PC-3 (cell line): Measurements from ENCODE around the gene FN1. TPM values are rescaled to one million over a fixed set of nuclear protein-coding genes. Genes with fewer than 3 reads are reported as not detected.

Experiments used
- ATAC-seq: fragments of 200-7000 bp; cut with Tn5 transposase; 2 replicates; pipeline ENCODE4 v1.9.1; 2020; ENCODE audit warnings: mild to moderate bottlenecking, moderate library complexity
- BruUV-seq: library from RNA; stranded (reverse); fragments of 400-500 nt; replicated peaks from 2 replicates; lab custom pipeline; 2021; lab: Mats Ljungman, UMichigan
- CTCF ChIA-PET: fragments of 300-600 bp; sonication (Branson Sonifier 250); formaldehyde crosslinking; loops from one replicate; lab custom pipeline; 2022; ENCODE audit warnings: antibody characterized with exemption; lab: Charles Lee
- POLR2A ChIA-PET: fragments of 300-600 bp; sonication (Branson Sonifier 250); formaldehyde crosslinking; loops from one replicate; lab custom pipeline; 2022; ENCODE audit warnings: antibody characterized with exemption; ENCODE audit not compliant: unreplicated experiment; lab: Charles Lee
- DNase-seq: peaks from one replicate; pipeline ENCODE4 v3.0.0-alpha.2; 2015
- H2AFZ ChIP-seq: fragments of 300-600 bp; sonication (generic); 2 replicates; pipeline ENCODE4 v1.6.0; 2016; ENCODE audit warnings: antibody characterized with exemption, low read length
- H3F3A ChIP-seq: fragments of 300-600 bp; sonication (generic); one replicate; pipeline ENCODE4 v1.6.0; 2017; ENCODE audit warnings: antibody characterized with exemption, low read length, control low read depth, mild to moderate bottlenecking; ENCODE audit not compliant: unreplicated experiment
- H3K27ac ChIP-seq: fragments of 300-600 bp; sonication (generic); 2 replicates; pipeline ENCODE4 v1.5.1; 2016; ENCODE audit warnings: mild to moderate bottlenecking, low read length
- H3K27me3 ChIP-seq: fragments of 300-600 bp; sonication (generic); 2 replicates; pipeline ENCODE4 v1.6.1; 2016; ENCODE audit warnings: low read length, mixed read lengths
- H3K36me3 ChIP-seq: fragments of 300-600 bp; sonication (generic); 2 replicates; pipeline ENCODE4 v1.6.1; 2016; ENCODE audit warnings: low read depth, mixed run types, low read length, mixed read lengths
- H3K4me1 ChIP-seq: fragments of 300-600 bp; sonication (generic); 2 replicates; pipeline ENCODE4 v1.5.1; 2016; ENCODE audit warnings: low read length; ENCODE audit not compliant: insufficient read depth
- H3K4me2 ChIP-seq: fragments of 300-600 bp; sonication (generic); 2 replicates; pipeline ENCODE4 v1.6.0; 2016; ENCODE audit warnings: low read length
- H3K4me3 ChIP-seq: fragments of 300-600 bp; sonication (generic); 2 replicates; pipeline ENCODE4 v1.5.1; 2016; ENCODE audit warnings: mild to moderate bottlenecking, low read length, mixed read lengths
- H3K79me2 ChIP-seq: fragments of 300-600 bp; sonication (generic); 2 replicates; pipeline ENCODE4 v1.6.1; 2017; ENCODE audit warnings: low read length, mixed read lengths
- H3K9ac ChIP-seq: fragments of 300-600 bp; sonication (generic); 2 replicates; pipeline ENCODE4 v1.6.0; 2016; ENCODE audit warnings: mild to moderate bottlenecking, low read length
- H3K9me2 ChIP-seq: fragments of 300-600 bp; sonication (generic); replicated peaks from 2 replicates; pipeline ENCODE4 v1.6.1; 2016; ENCODE audit warnings: mixed run types, low read length, mixed read lengths
- H3K9me3 ChIP-seq: fragments of 300-600 bp; sonication (generic); 2 replicates; pipeline ENCODE4 v1.6.1; 2016; ENCODE audit warnings: low read length, mixed read lengths
- H4K20me1 ChIP-seq: fragments of 300-600 bp; sonication (generic); 2 replicates; pipeline ENCODE4 v1.6.1; 2016; ENCODE audit warnings: low read length, mixed read lengths
- CTCF ChIP-seq: fragments of 300-600 bp; sonication (generic); conservative IDR thresholded peaks from 2 replicates; pipeline ENCODE4 v1.5.1; 2017; ENCODE audit warnings: antibody characterized with exemption, low read depth, mild to moderate bottlenecking, low read length
- EZH2 ChIP-seq: fragments of 300-600 bp; sonication (generic); IDR thresholded peaks from one replicate; pipeline ENCODE4 v1.6.1; 2017; ENCODE audit warnings: antibody characterized with exemption, mild to moderate bottlenecking, low read length; ENCODE audit not compliant: unreplicated experiment
- EZH2phosphoT487 ChIP-seq: fragments of 300-600 bp; sonication (generic); IDR thresholded peaks from 2 replicates; pipeline ENCODE4 v1.6.1; 2018; ENCODE audit warnings: mild to moderate bottlenecking, antibody characterized with exemption, low read length, borderline replicate concordance
- intact Hi-C: fragments of 100-400 bp; cut with micrococcal nuclease; formaldehyde crosslinking; loops from 2 replicates; pipeline ENCODE4 v1.9.0; 2023
- total RNA-seq: library from RNA; depleted of rRNA; stranded (reverse); fragments of >200 nt; gene quantifications from 2 replicates; pipeline ENCODE4 v1.2.3, GENCODE V29; 2014

The FN1 gene
- total RNA-seq, 1 experiment from 2014 or later: 220 TPM

- ChIA-PET CTCF (no interaction called here), POLR2A (no interaction called here)
- intact Hi-C loops: no loop called here
- no peaks in the 10 kb centered on the region for H3K4me1 ChIP-seq
- H2AFZ ChIP-seq: no peak overlapping the region
- H3K79me2 ChIP-seq: no peaks in the 10 kb centered on the region; the same call in 1 of the 2 replicates
- no peaks in the 10 kb centered on the region for H3K27me3 ChIP-seq
- no peaks in the 10 kb centered on the region for H3F3A ChIP-seq
- H4K20me1 ChIP-seq: no peaks in the 10 kb centered on the region
- H3K4me2 ChIP-seq: no peak overlapping the region
- H3K4me3 ChIP-seq: no peak overlapping the region
- DNase-seq: no peak
- no peak overlapping the region for H3K27ac ChIP-seq
- no peak overlapping the region for H3K9ac ChIP-seq
- peaks cover 70% of the 10 kb centered on the region for H3K36me3 ChIP-seq
- H3K9me2 ChIP-seq: no peaks in the 10 kb centered on the region
- no TSS peak for BruUV-seq
- no peak for ATAC-seq
- no peaks in the 10 kb centered on the region for H3K9me3 ChIP-seq
- no peak for TF ChIP-seq CTCF
- no peak for TF ChIP-seq EZH2phosphoT487
- no peak for TF ChIP-seq EZH2
Observed at GRCh38 chr2:215347878-215348277, 88.0 kb downstream of the FN1 start.

DNA sequence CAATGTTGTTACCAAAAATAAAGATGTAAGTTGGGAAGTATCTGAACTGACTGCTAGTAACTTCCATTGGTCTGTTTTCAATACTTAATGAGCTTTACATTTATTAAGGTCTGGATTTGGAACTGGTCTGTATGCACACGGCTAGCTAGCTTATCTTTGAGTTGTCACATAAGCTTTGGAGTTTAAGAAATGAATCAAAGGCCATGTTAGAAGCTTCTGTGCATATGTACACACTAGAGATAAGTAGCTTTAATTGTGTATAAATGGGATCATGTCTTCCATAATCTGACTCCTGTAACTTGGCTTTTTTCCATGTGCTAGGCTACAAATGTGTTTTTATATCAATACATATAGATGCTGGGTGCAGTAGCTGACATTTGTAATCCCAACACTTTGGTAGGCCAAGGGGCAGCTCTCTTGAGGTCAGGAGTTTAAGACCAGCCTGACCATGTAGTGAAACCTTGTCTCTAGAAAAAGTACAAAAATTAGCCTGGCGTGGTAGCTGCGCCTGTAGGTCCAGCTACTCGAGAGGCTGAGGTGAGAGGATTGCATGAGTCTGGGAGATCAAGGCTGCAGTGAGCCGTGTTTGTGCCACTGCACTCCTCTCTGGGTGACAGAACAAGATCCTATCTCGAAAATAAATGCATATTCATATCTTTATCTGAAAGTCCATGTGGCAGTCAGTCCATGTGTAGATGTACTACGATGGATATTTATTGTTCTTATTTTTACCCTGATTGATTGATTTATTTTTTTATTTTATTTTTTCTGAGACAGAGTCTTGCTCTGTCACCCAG is 96.8 kb downstream of the FN1 start:
- DNase-seq (no peak), ATAC-seq (no peak)
- H4K20me1 ChIP-seq: no peaks in the 10 kb centered on the region
- H3K4me2 ChIP-seq: no peak overlapping the region
- ChIA-PET POLR2A (no interaction called here), CTCF (no interaction called here)
- H3K4me3 ChIP-seq: no peak overlapping the region
- TF ChIP-seq EZH2phosphoT487 (no peak), CTCF (no peak), EZH2 (no peak)
- no peak overlapping the region for H3K9ac ChIP-seq
- no TSS peak for BruUV-seq
- no peaks in the 10 kb centered on the region for H3K27me3 ChIP-seq
- H3K27ac ChIP-seq: no peak overlapping the region
- no peaks in the 10 kb centered on the region for H3K9me2 ChIP-seq
- no peaks in the 10 kb centered on the region for H3K4me1 ChIP-seq
- no peaks in the 10 kb centered on the region for H3F3A ChIP-seq
- H3K36me3 ChIP-seq: peaks cover 76% of the 10 kb centered on the region
- no peaks in the 10 kb centered on the region for H3K9me3 ChIP-seq
- intact Hi-C loops: no loop called here
- H3K79me2 ChIP-seq: peaks cover 7% of the 10 kb centered on the region; the same call in 1 of the 2 replicates
- no peak overlapping the region for H2AFZ ChIP-seq
